Activated effector memory CD4-positive, alpha-beta T cell treated with anti-CD3 and anti-CD28 coated beads, Interleukin-2, amount 50 U/mL, for 16 hours (primary cell): ENCODE measurements around the gene LPAR6.
A peak's percentile ranks its signal among the peaks of the same experiment; 100 is the strongest.
"Not testable (repeated sequence)": the region's sequence is repeated elsewhere in the genome, so short reads cannot be mapped to it uniquely, and the experiment has no call there.

Source experiments
- DNase-seq: peaks from one replicate; pipeline ENCODE4 v3.0.0-alpha.2; 2020

The LPAR6 gene

DNA sequence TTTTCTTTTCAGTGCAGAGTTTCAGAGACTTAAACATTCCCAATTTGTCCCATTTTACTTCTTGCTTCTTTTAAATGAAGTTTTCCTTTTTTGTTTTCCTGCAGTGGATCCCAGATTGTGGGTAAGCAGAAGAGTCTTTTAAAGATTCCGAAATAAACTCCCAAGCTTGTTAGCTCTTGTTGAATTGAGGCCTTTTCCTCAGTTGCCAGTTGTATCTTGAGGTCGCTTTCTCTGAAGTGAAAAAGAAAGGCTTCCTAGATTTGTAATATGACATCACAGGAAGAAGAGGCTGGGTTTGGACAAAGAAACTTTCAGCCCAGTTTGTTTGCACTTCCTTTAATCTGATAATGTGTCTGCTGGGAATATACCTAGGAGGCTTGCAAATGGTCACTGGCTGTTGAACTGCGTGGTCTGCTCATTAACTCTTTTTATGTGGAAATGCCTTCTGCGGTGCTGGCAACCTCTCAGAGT lies at the start of gene LPAR6:
Gene LPAR6 (minus strand): TSS at position 233 of the 471 bp plus-strand sequence. CDS start 690 bp downstream, outside the sequence.
- peak; percentile 65 for DNase-seq

GRCh38 chr13:48457578-48458242 lies 44.8 kb upstream of the LPAR6 start:
- DNase-seq, result no peak

- DNase-seq, result no peak
Measured at GRCh38 chr13:48456546-48456945, 43.6 kb upstream of the LPAR6 start.

- DNase-seq, result not testable (repeated sequence)
Measured at GRCh38 chr13:48451196-48451595, 38.3 kb upstream of the LPAR6 start.

DNA sequence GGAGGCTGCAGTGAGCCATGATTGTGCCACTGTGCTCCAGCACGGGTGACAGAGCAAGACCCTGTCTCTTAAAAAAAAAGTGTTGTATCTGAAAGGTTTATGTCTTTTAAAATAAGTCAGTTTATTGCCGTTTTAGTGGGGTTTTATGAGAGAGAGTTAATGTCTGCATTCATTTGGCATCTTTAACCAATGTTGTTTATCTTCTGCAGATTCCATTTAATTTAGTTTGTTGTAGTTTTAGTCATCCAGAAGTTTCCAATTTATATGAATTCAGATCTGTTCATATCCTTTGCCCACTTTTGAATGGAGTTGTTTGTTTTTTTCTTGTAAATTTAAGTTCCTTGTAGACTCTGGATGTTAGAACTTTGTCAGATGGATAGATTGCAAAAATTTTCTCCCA lies 36.7 kb upstream of the LPAR6 start:
- DNase-seq, result no peak

DNA sequence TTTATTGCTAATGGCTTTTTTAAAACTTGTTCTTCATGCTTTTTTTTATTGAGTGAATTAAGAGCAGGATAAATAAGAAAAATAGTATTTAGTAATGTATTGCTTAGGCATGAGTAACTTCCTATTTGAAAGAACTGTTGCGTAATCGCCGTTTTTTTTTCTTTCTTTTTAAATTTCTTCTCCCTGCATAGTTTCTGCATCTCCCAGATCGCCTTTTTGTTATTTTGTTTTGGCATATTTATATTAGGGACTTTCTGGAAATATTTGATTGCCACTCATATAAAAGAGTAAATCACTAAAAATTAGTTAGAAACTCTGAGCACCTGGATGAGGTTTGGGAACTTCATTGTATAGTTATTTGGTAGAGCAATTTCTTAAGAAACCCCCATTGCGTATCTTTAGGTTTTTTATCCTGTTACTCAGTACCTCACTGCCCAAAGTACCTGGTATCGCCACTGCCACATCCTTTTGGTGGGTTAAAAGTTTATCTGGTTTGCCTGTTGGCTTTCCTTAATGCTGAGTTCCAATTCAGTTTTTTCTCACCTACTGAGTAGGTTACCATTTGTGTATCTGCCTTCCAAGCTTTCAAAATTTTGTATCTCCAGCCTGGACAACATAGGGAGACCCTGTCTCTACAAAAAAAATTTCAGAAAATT lies 36.2 kb upstream of the LPAR6 start:
- no peak for DNase-seq

DNA sequence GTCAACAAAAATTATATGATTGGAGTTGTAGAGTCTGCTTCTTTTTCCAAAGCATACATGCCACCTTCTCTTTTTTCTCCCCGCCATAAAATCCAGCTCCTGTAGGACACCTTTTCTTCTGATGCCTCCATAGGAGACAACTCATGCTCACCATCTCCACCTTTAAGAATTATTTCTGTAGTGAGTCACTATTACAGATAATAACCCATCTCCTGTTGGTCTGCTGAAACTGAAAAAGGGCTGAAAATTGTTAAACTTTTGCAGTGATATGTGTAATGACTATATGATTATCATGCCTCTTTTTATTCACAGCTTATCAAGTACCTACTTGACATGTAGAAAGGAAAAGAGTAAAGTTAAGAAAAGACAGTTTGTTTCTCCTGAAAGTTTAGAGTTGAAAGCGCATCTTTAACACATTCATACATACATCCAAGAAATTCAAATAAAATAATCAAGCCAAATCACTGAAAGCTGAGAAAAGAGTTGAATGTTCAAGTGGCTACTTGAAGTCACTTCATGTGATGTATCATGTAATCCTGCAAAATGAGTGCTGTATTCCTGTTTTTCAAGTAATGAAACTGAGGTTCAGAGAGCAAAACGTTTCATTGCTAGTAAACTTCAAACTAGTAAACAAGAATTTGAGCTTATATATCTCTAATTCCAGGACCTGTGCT lies 35.5 kb upstream of the LPAR6 start:
- no peak for DNase-seq

DNA sequence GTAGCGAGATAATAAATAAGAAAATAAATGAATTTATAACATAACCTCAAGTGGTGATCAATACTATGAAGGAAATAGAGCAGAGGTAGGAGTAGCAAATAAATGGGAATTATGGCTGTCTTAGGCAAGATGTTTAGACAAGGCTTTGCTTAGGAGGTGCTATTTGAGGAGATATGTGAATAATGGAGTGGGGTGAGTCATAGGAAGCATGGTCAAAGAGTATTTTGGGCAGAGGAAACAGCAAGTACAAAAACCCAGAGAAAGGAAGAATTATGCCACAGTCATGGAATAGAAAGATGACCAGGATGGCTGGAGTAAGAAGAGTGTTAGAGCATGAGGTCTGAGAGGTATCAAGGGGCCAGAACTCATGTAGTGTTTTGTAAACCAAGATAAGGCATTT lies 33.6 kb upstream of the LPAR6 start:
- no peak for DNase-seq

DNA sequence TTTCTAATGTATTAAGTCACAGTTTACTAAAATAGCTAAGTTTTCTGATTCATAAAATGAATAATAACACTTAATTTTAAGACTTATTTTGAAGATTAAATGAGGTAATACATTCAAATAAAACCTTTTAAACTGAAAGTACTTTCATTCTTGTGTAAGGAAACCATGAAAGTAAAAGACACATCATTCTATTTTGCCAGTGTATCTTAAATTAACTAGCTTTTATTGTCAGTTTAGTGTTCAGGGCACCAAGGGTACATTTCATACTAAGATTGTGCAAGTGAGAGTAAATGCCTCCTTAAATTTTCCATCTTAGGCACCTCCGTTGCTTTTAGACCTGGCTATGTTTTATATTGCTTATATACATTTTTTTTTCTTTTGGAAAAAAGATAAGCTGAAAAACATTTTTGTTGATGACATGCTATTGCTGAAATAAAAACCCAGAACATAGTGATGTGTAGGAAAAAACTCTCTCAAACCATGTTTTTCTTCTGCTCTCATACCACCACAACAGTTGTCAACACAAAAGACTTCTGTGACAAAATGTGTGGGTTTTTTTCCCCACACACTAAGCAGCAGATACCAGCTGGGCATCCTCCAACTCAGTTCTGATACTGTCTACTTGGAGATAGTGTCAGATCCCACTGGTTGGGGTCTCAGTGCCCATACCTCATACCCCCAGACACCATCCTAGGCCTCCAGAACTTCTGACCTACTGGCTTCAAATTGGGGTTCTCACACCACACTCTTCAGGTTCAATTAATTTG lies 30.7 kb upstream of the LPAR6 start:
- DNase-seq, result no peak

DNA sequence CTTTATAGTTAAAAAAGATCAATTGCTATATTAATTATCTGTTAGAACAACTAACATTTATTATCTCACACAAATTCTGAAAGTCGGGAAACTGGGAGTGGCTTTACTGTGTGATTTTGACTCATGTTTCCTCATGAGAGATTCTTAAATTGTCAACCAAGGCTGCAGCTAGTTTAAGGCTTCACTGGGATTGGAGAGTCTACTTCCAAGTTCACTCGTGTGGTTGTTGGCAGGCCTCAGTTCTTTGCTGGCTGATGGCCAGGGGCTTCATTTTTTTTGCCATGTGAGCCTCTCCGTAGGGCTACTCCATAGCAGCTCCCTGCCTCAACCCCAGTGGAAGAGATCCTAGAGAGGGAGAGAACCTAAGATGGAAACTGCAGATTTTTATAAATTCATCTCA lies 24.5 kb upstream of the LPAR6 start:
- DNase-seq, result no peak

DNA sequence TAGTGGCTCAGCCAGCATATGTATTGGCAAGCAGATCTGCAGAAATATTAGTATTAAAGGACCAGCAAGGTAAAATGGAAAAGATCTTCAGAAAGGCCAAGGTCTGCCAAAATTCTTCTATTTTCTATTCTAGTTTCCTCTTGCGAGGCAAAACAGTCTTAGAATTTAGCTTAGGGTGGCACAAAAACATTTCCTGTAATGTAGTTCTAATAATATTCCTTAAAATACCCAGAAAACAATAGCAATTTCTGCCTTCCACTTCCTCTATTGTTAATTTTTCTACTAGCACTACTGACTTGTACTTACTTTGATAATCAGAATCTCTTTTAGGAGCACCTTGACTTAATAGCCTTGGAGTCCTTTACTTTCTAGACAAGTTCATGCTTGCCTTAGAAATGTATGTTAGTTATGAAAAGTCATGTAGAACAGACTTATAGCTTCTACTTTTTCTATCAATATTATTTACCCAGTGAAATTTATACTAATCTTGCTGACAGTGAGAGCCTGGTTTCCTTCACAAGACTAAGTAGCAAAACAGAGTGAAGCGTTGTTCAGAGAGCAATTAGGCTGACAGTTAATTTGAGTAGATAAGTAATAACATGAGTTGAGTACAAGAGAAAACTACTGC lies 23.9 kb upstream of the LPAR6 start:
- DNase-seq, result no peak

- DNase-seq, result no peak
Measured at GRCh38 chr13:48434200-48434599, 21.3 kb upstream of the LPAR6 start.

- DNase-seq, result no peak
Measured at GRCh38 chr13:48431987-48432615, 19.2 kb upstream of the LPAR6 start.

DNA sequence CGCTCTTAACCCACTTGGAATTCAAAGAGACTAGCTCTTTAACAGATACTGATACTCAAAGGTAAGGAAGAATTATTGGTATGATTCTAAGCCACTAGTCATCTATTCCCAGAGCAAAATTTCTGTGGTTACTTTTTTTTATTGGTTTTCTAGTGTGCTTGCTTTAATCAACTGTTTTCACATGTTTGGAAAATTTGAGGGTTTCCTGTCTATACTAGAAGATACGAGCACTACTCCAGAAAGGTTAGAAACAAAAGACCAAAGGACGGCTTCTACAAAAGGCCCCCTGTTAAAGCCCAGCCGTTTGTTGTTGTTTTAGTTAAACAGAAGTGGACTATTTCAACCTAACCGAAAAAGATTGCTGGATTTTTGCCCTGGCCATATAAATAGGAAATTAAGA lies 18.5 kb upstream of the LPAR6 start:
- no peak for DNase-seq

DNA sequence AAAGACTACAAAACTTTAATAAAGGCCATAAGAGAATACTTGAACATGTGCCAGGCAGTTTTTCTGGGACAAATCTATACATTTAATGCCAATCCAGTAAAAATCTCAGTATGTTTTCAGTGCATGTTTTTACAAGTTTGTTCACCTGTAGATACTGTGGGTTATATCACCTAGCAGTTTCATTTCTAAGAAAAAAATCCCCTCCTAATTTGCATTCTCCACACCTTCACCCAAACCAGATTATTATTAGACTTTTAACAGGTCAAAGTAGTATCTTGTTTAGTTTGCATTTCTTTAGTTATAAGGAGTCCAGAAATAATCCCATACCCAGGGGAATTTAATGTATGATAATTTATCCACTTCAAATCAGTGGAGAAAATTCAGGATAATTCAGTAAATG lies 17.0 kb upstream of the LPAR6 start:
- no peak for DNase-seq

GRCh38 chr13:48429036-48429435 lies 16.1 kb upstream of the LPAR6 start:
- DNase-seq, result no peak

- DNase-seq, result not testable (repeated sequence)
Measured at GRCh38 chr13:48426755-48427298, 13.9 kb upstream of the LPAR6 start.

- no peak for DNase-seq
Measured at GRCh38 chr13:48426052-48426451, 13.1 kb upstream of the LPAR6 start.

- DNase-seq, result no peak
Measured at GRCh38 chr13:48424212-48424611, 11.3 kb upstream of the LPAR6 start.

- not testable (repeated sequence) for DNase-seq
Measured at GRCh38 chr13:48422003-48422402, 9.1 kb upstream of the LPAR6 start.

DNA sequence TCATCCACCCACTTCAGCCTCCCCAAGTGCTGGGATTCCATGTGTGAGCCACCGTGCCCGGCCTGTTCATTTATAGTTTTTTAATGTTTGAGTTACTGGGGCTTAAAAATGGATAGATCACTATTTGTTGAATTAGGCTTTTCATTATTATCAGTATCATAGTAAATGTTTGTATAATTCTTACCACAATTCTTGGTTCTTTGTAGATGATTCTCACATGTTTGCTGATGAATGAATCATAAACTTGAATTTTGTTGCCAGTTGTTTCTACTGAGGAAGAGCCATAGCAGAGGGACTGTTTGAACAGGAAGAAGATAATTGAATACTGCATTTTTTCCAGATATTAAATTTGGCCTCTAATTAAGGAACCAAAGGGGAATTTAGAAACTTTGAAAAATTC lies 2.6 kb upstream of the LPAR6 start:
- DNase-seq, result no peak

DNA sequence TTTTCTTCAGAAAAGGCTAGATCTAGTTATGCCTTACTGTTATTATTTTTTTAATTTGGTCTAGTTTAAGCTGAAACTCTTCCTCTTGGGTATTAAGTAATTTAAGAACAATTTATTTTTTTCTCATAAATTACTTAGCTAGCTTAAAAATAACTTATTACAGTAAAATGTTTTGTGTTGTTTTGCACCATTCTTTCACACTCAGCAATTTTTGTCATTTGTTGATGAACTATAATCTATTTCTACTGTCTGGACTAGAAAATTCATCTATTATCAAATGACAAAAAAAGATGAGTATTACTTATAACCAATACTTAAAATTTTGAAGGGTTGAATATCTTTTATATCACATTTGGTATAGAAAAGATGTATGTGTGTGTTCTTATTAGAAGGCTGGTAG lies 1.6 kb upstream of the LPAR6 start:
- DNase-seq, result no peak
